ENCODE measurements around the gene USP8.
A peak's percentile ranks its signal among the peaks of the same experiment; 100 is the strongest.
"Not testable (repeated sequence)": the region's sequence is repeated elsewhere in the genome, so short reads cannot be mapped to it uniquely, and the experiment has no call there.

USP8 gene

DNA sequence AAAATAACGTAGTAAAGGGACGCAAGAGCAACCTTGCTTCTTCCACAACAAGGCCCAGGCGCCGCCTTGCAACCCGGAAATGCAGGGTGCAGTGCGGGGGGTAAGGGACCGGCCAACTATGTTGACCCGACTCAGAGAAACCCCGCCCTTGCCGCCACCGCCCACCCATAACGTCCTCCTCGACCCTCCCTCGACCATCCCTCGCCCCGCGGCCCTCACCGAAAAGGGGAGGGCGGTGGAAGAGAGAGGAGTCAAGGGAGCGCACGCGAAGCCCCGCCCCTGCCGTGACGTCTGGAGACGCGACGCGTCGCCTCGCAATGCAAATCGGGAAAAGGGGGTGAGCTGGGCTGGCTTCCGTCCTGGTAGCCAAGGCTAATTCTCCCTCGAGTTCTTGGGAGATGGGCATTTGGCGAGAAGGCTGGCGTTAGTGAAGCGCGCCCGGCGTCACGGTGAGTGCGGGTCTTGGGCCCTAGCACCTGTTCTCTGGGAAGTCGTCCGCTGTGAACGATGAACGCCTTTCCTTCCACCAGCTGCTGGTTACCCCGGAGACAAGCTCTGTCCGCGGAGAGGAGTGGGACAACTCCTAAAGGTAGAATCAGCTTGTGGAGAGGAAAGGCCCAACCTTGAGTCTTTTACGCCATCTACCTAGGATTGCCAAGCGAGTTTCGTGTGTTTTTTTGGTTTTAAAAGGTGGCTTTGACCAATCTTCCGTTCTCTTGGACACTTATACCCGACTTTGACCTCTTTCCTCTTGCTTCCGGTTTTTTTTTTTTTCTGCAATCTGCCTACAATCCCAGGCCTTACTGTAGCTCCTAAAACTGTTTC, at the start of gene USP8:
Gene USP8 (plus strand): TSS at position 340 of the 825 bp plus-strand sequence. CDS start 14,669 bp downstream, outside the sequence.
- no peaks in the 10 kb centered on the region for H3K9me3 Mint-ChIP-seq
- H3K4me1 Mint-ChIP-seq (ENCODE audit: low read depth): peaks cover 25% of the 10 kb centered on the region
- H3K4me3 Mint-ChIP-seq: peak within 1 kb of the TSS; percentile 99
- H3K36me3 Mint-ChIP-seq (ENCODE audit: low read depth): peaks cover 10% of the 10 kb centered on the region
- peak within 1 kb of the TSS; percentile 96 for H3K27ac Mint-ChIP-seq
- H3K27me3 Mint-ChIP-seq (ENCODE audit: low read depth): no peaks in the 10 kb centered on the region

DNA sequence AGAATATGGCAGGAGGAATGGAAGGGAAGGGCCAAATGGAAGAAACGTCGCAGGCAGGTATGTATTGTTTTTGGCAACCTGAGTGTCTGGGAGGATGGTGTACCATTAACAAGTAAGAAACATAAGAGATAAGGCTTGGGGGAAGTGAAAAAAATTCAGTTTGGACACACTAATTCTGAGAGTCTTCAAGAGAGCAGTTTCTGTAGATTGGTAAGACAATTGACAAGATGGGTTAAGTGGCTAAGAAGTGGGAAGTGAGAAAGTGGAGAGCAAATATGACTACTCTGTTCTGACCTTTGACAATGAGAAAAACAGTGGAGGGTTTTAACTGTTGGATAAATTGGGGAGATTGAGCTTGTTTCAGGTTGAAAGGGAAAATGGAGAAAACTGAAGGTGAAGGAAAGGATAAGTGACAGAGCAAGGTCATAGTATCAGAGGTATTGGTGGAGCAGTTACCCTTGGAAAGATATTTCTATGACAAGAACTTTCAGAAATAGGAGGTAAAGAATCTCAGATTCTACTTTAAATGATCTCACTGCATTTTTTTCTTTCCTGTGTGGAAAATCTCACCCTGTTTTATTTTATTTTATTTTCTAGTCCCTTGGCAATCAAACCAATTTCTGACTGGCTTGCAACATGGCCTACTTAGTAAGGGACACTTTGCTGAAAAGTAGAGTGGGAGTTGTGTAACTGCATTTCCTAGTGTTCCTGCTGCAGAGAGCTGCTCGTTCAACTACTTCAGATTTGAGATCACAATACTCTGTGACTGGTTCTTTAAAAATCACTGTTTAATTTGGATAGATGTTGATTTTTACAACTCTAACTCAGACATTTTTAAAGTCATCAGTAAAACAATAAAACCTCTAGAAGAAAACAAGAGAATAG, 46.1 kb upstream of the USP8 start:
- peaks cover 14% of the 10 kb centered on the region for H3K4me1 Mint-ChIP-seq (ENCODE audit: low read depth)
- H3K4me3 Mint-ChIP-seq: peak overlapping the region; percentile 26
- H3K36me3 Mint-ChIP-seq (ENCODE audit: low read depth): no peaks in the 10 kb centered on the region
- H3K27ac Mint-ChIP-seq: peak overlapping the region; percentile 77
- no peaks in the 10 kb centered on the region for H3K27me3 Mint-ChIP-seq (ENCODE audit: low read depth)
- no peaks in the 10 kb centered on the region for H3K9me3 Mint-ChIP-seq

DNA sequence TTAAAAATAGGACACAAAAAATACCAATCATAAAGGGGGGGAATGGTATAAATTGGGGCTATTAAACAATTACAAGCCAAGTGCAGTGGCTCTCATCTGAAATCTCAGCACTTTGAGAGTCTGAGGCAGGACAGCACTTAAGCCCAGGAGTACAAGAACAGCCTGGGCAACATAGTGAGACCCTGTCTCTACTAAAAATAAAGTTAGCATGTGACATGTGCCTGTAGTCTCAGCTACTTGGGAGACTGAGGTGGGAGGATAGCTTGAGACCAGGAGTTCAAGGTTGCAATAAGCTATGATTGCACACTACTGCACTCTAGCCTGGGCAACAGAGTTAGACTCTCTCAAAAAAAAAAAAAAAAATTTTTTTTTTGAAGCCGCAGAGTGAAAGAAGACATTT, 45.4 kb upstream of the USP8 start:
- peaks cover 14% of the 10 kb centered on the region for H3K4me1 Mint-ChIP-seq (ENCODE audit: low read depth)
- no peaks in the 10 kb centered on the region for H3K27me3 Mint-ChIP-seq (ENCODE audit: low read depth)
- H3K4me3 Mint-ChIP-seq: no peak overlapping the region
- no peaks in the 10 kb centered on the region for H3K9me3 Mint-ChIP-seq
- H3K27ac Mint-ChIP-seq: peak overlapping the region; percentile 10
- H3K36me3 Mint-ChIP-seq (ENCODE audit: low read depth): no peaks in the 10 kb centered on the region

DNA sequence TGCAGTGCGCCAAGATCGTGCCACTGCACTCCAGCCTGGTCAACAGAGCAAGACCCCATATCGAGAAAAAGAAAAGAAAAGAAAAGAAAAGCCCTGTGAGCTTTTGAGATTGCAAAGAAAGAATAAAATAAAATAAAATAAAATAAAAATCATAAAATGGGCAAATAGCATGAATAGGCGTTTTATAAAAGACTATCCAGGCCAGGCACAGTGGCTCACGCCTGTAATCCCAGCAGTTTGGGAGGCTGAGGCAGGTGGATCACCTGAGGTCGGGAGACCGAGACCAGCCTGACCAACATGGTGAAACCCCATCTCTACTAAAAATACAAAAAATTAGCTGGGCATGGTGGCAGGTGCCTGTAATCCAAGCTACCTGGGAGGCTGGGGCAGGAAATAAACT, 44.8 kb upstream of the USP8 start:
- not testable (repeated sequence) for H3K27ac Mint-ChIP-seq; H3K9me3 Mint-ChIP-seq; H3K4me3 Mint-ChIP-seq; H3K36me3 Mint-ChIP-seq (ENCODE audit: low read depth); H3K27me3 Mint-ChIP-seq (ENCODE audit: low read depth)
- H3K4me1 Mint-ChIP-seq (ENCODE audit: low read depth): peaks cover 14% of the 10 kb centered on the region

DNA sequence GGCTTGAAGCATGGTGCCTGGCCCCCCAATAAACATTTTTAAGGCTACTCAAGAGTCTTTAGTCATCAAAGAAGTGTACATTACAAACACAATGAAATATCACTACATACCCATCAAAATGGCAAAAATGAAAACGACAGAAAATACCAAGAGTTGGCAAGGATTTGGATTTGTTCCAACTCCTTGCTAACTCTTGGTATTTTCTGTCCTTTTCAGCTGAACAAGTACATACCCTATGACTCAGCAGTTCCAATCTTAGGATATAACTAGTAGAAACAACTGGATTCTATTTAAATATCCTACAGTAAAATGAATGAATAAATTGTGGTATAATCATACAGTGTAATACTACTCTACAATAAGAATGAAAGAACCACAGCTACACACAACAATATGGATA, 44.1 kb upstream of the USP8 start:
- Mint-ChIP-seq H3K36me3 (ENCODE audit: low read depth) (no peaks in the 10 kb centered on the region), H3K4me1 (ENCODE audit: low read depth) (peaks cover 14% of the 10 kb centered on the region), H3K9me3 (no peaks in the 10 kb centered on the region), H3K27me3 (ENCODE audit: low read depth) (no peaks in the 10 kb centered on the region), H3K4me3 (no peak overlapping the region), H3K27ac (no peak overlapping the region)

DNA sequence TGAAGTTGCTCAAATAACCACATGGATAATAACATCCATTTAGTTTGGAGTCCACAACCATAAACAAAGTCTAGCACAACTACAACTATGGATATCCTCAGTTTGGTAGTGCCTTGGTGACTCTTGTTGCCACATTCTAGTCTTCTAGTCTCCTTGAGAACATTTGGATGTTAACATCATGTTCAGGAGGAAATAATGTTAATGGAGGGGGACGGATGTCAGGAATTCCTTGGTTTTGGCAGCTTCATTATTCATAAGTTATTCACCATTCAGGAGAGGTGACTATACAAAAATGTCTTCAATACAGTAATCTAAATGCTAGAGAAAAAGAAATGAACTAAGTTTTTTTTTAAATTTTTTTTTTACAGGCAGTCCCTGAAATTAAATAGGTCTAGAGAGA, 42.8 kb upstream of the USP8 start:
- Mint-ChIP-seq H3K27me3 (ENCODE audit: low read depth) (no peaks in the 10 kb centered on the region), H3K9me3 (no peaks in the 10 kb centered on the region), H3K27ac (no peak overlapping the region), H3K4me3 (no peak overlapping the region), H3K36me3 (ENCODE audit: low read depth) (no peaks in the 10 kb centered on the region), H3K4me1 (ENCODE audit: low read depth) (peaks cover 14% of the 10 kb centered on the region)

DNA sequence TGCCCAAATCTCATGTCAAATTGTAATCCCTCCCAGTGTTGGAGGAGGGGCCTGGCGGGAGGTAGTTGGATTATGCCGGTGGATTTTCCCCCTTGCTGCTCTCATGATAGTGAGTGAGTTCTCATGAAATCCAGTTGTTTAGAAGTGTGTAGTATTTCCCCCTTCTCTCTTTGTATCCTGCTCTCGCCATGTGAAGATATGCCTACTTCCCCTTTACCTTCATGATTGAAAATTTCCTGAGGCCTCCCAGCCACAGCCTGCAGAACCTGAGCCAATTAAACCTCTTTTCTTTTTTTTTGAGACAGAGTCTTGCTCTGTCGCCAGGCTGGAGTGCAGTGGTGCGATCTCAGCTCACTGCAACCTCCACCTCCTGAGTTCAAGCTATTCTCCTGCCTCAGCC, 41.8 kb upstream of the USP8 start:
- H3K4me1 Mint-ChIP-seq (ENCODE audit: low read depth): peaks cover 11% of the 10 kb centered on the region
- not testable (repeated sequence) for H3K27me3 Mint-ChIP-seq (ENCODE audit: low read depth); H3K27ac Mint-ChIP-seq; H3K4me3 Mint-ChIP-seq; H3K36me3 Mint-ChIP-seq (ENCODE audit: low read depth); H3K9me3 Mint-ChIP-seq

DNA sequence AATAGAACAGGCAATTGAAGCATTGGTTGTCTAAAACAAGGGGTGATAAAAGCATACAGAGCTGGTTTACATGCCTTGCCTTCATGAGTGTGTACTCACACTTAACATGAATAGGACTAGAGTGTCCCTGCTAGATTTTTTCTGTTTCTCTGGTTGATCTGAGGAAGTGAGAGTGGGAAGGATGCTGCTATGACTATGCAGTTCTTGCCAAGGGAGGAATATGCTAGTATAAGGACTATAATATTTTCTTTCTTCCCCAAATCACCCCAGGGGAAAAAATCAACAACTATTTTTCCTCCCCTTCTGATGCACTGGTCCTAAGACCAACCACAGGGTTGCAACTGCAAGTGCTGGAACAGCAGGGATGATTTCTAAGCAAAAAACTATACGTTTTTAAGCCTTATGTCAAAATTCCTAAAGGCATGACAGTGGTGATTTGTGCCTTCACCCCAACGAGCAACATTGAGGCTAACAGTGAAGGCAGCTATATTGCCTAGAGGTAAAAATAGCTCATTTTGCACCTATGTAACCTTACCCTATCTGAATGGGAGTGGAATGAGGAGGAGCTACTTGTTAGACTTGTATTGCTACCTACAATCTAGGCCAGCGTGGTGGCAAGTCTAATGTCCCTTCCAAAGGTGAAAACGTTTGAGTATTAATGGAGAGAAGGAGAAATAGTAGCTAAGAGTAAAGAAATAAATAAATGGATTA, 33.5 kb upstream of the USP8 start:
- H3K36me3 Mint-ChIP-seq (ENCODE audit: low read depth): no peaks in the 10 kb centered on the region
- peaks cover 6% of the 10 kb centered on the region for H3K4me1 Mint-ChIP-seq (ENCODE audit: low read depth)
- H3K4me3 Mint-ChIP-seq: no peak overlapping the region
- peak overlapping the region; percentile 41 for H3K27ac Mint-ChIP-seq
- no peaks in the 10 kb centered on the region for H3K27me3 Mint-ChIP-seq (ENCODE audit: low read depth)
- no peaks in the 10 kb centered on the region for H3K9me3 Mint-ChIP-seq

DNA sequence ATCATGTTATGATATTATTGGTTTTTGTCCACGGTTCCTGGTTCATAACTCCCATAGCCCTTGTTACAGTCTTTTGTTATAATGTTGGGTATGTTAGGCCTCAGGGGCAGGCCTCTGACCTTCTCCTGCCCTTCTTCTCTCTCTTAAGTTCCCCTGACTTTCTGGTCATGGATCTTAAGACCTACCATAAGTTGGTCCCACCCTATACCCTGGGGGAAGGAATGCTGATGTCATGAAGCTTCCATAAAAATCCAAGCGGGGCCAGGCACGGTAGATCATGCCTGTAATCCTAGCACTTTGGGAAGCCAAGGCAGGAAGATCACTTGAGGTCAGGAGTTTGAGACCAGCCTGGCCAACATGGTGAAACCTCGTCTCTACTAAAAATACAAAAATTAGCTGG, 32.6 kb upstream of the USP8 start:
- not testable (repeated sequence) for H3K27me3 Mint-ChIP-seq (ENCODE audit: low read depth); H3K27ac Mint-ChIP-seq; H3K4me3 Mint-ChIP-seq; H3K36me3 Mint-ChIP-seq (ENCODE audit: low read depth); H3K4me1 Mint-ChIP-seq (ENCODE audit: low read depth); H3K9me3 Mint-ChIP-seq

DNA sequence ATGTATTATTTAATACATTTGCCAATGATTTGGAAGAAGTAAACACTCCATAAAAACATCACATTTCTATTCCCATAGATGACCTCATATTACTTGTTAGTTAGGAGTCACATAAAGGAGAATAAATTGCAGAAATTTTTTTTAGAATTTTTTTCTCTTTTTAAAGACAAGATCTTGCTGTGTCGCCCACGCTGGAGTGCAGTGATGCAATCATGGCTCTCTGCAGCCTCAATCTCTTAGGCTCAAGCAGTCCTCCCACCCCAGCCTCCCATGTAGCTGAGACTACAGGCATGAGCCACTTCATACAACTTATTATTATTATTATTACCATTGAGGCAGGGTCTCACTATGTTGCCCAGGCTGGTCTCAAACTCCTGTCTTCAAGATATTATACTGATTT, 12.3 kb upstream of the USP8 start:
- Mint-ChIP-seq H3K27ac (no peak overlapping the region), H3K36me3 (ENCODE audit: low read depth) (no peaks in the 10 kb centered on the region), H3K4me3 (no peak overlapping the region), H3K4me1 (ENCODE audit: low read depth) (no peaks in the 10 kb centered on the region), H3K9me3 (no peaks in the 10 kb centered on the region), H3K27me3 (ENCODE audit: low read depth) (peaks cover 9% of the 10 kb centered on the region)

DNA sequence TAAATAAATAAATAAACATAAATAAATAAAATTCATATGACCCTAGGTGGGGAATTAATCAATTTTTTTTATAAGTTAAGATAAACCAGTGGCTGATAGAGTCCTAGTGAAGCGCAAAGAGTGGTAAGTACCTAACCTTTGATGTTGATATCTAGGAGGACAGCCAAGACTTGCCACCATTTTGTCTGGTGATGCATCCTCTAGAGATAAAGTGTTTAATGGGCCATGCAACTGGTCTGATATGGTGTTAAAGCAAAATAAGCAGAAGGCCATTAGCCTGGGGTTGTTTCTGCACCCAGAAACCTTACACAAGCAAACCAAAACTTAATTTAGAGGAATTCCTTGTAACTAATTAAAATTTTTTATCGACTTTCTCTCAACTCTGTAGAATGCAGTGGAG, 9.6 kb upstream of the USP8 start:
- Mint-ChIP-seq H3K36me3 (ENCODE audit: low read depth) (no peaks in the 10 kb centered on the region), H3K4me1 (ENCODE audit: low read depth) (no peaks in the 10 kb centered on the region), H3K4me3 (no peak overlapping the region), H3K27me3 (ENCODE audit: low read depth) (peaks cover 4% of the 10 kb centered on the region), H3K9me3 (no peaks in the 10 kb centered on the region), H3K27ac (no peak overlapping the region)

DNA sequence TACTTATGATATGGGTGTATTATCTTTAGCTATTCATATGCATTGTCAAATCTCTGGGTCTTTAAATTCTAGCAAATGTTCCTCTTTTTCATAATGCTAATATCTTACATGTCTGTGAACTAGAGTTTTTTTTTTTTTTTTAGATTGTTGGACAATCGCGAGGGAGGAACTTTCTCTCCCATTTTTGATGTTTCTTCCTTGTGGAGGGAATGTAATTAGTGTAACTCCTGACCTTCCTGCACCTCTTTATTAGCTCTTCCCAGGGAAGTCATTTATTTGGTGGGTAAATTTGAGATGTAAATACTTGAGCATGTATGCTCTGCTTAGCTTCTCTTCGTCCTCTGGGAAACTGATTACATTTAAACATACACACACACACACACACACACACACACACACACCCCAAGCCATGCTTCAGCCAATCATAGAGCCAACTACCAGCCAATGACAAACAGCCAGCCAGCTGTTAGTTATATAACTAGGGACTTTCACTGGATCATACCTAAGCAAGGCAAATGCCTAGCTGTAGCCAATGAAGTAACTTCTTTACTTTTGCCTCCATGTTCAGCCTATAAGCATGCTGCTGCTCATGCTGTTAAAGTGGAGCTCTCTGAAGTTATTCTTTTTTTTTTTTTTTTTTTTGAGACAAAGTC, 8.3 kb upstream of the USP8 start:
- no peaks in the 10 kb centered on the region for H3K36me3 Mint-ChIP-seq (ENCODE audit: low read depth)
- H3K9me3 Mint-ChIP-seq: no peaks in the 10 kb centered on the region
- no peaks in the 10 kb centered on the region for H3K27me3 Mint-ChIP-seq (ENCODE audit: low read depth)
- no peak overlapping the region for H3K4me3 Mint-ChIP-seq
- no peak overlapping the region for H3K27ac Mint-ChIP-seq
- H3K4me1 Mint-ChIP-seq (ENCODE audit: low read depth): no peaks in the 10 kb centered on the region

DNA sequence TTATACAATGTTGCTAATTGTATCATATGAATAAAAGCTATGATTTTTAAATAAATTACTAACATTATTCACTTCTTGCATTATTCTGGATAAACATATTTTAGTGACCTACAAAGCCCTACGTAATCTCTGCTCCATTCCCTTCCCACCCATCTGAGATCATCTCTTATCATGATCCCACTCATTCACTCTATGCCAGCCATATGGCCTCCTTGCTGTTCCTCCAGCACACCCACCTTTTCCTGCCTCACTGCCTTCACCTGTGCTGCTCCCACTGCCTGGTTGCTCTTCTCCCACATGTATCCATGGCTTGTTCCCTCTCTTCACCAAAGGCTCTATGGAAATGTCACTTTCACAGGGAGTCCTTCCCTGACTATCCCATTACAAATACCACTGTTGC, 7.3 kb upstream of the USP8 start:
- H3K4me3 Mint-ChIP-seq: no peak overlapping the region
- no peaks in the 10 kb centered on the region for H3K27me3 Mint-ChIP-seq (ENCODE audit: low read depth)
- H3K27ac Mint-ChIP-seq: no peak overlapping the region
- no peaks in the 10 kb centered on the region for H3K9me3 Mint-ChIP-seq
- H3K36me3 Mint-ChIP-seq (ENCODE audit: low read depth): no peaks in the 10 kb centered on the region
- H3K4me1 Mint-ChIP-seq (ENCODE audit: low read depth): no peaks in the 10 kb centered on the region

DNA sequence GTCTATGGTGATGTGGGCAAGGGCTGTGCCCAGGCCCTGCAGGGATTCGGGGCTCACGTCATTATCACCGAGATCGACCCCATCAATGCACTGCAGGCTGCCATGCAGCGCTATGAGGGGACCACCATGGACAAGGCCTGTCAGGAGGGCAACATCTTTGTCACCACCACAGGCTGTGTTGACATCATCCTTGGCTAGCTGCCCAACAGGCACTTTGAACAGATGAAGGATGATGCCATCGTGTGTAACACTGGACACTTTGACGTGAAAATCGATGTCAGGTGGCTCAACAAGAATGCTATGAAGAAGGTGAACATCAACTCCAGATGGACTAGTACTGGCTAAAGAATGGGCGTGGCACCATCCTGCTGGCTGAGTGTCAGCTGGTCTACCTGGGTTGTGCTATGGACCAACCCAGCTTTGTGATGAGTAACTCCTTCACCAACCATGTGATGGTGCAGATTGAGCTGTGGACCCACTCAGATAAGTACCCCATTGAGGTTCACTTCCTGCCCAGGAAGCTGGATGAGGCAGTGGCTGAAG, 6.1 kb upstream of the USP8 start:
- no peaks in the 10 kb centered on the region for H3K9me3 Mint-ChIP-seq
- no peak overlapping the region for H3K4me3 Mint-ChIP-seq
- no peaks in the 10 kb centered on the region for H3K36me3 Mint-ChIP-seq (ENCODE audit: low read depth)
- H3K27me3 Mint-ChIP-seq (ENCODE audit: low read depth): no peaks in the 10 kb centered on the region
- no peaks in the 10 kb centered on the region for H3K4me1 Mint-ChIP-seq (ENCODE audit: low read depth)
- H3K27ac Mint-ChIP-seq: no peak overlapping the region

All from T-helper 1 cell treated with Interleukin-12 subunit alpha and Interleukin-12 subunit beta and Interleukin-4 antibody, amounts not matched to agents 30 μg/mL and 1 μg/mL, for 36 hours (primary cell).